Lung (tissue), 16 donors: Measurements from ENCODE around the gene KLHL17. TPM values are rescaled to one million over a fixed set of nuclear protein-coding genes. Genes with fewer than 3 reads are reported as not detected.

ENCODE experiments used
- ATAC-seq: fragments of 200-7000 bp; cut with Tn5 transposase; one replicate; pipeline ENCODE4 v1.9.1; 2020; ENCODE audit warnings: moderate number of reproducible peaks; ENCODE audit not compliant: insufficient read depth, low FRiP score
- DNase-seq, 3 donors: peaks; one replicate each; pipeline ENCODE4 v3.0.0-alpha.2; 2013 to 2017
- H3K27ac ChIP-seq, 2 donors: one replicate each; pipeline ENCODE4 v1.5.1; 2013; ENCODE audit warnings: mild to moderate bottlenecking in 2 of 2, moderate library complexity in 2 of 2, control low read depth in 1 of 2, inconsistent platforms in 1 of 2, low read depth in 1 of 2, low read length in 1 of 2
- H3K27me3 ChIP-seq, 3 donors: one replicate each; pipeline ENCODE4 v1.5.1; 2013; ENCODE audit warnings: low read length in 2 of 3; ENCODE audit not compliant: control insufficient read depth in 3 of 3, insufficient read depth in 3 of 3
- H3K36me3 ChIP-seq, 4 donors: one replicate each; pipeline ENCODE4 v1.5.1; 2013; ENCODE audit warnings: low read length in 4 of 4, mild to moderate bottlenecking in 1 of 4, moderate library complexity in 1 of 4; ENCODE audit not compliant: control insufficient read depth in 4 of 4, insufficient read depth in 4 of 4
- H3K4me1 ChIP-seq, 5 donors: one replicate each; pipeline ENCODE4 v1.5.1; 2013; ENCODE audit warnings: low read length in 5 of 5, mild to moderate bottlenecking in 2 of 5, moderate library complexity in 1 of 5; ENCODE audit not compliant: control insufficient read depth in 5 of 5, insufficient read depth in 5 of 5
- H3K4me3 ChIP-seq: one replicate; pipeline ENCODE4 v1.5.1; 2013; ENCODE audit warnings: mild to moderate bottlenecking, control low read depth, moderate library complexity
- H3K9ac ChIP-seq, 2 donors: one replicate each; pipeline ENCODE4 v1.5.1; 2013; ENCODE audit warnings: low read length in 2 of 2, control low read depth in 1 of 2; ENCODE audit not compliant: insufficient read depth in 1 of 2
- H3K9me3 ChIP-seq, 4 donors: one replicate each; pipeline ENCODE4 v1.5.1; 2013; ENCODE audit warnings: low read length in 3 of 4, mild to moderate bottlenecking in 1 of 4, moderate library complexity in 1 of 4; ENCODE audit not compliant: control insufficient read depth in 4 of 4, insufficient read depth in 3 of 4
- CTCF ChIP-seq: IDR thresholded peaks from 2 replicates; pipeline ENCODE4 v1.5.1; 2012; ENCODE audit warnings: mild to moderate bottlenecking; ENCODE audit errors: control extremely low read depth, extremely low read depth
- WGBS, 2 donors: extraction: QIAGEN DNeasy Blood & Tissue Kit; methylation state at CpG; one replicate each; pipeline ENCODE4 v1.1.7; 2013; 5-methylcytosine and 5-hydroxymethylcytosine counted together
- long read RNA-seq, 5 donors: transcript quantifications; one replicate each; lab custom pipeline, GENCODE V29; 2026
- polyA plus RNA-seq, 2 donors: library from polyadenylated mRNA; stranded (reverse); fragments of 200-250 nt; gene quantifications; one replicate each; pipeline ENCODE4 v1.2.1, GENCODE V29; 2013
- total RNA-seq, 2 donors: library from RNA; depleted of rRNA in 1 of 2; stranded (reverse); fragments of >200 nt in 1 of 2; gene quantifications; one replicate each; pipeline ENCODE4 v1.2.1, GENCODE V29; 2014 to 2021
- donor health status: control.
- donor health status: control.
- donor health status: Bipolar disorder and iron deficiency.
- donor health status: healthy.
- donor health status: DM: yes; HTN: yes; CAD: no.

The KLHL17 gene
- total RNA-seq (10 to 100 TPM in 1 of 2 donors, 1 to 10 TPM in 1; 10.0 to 15.1 TPM), polyA plus RNA-seq (10 to 100 TPM; 10.9 to 15.2 TPM)
- long read RNA-seq, donor 1, partial matches to known transcripts: 0 of 1 reads
- long read RNA-seq, donor 1, other reads (novel, unspliced or antisense): 0 of 1 reads
- long read RNA-seq, donor 2: 0 reads
- long read RNA-seq, donor 3: 0 reads
- long read RNA-seq, donor 4: 0 reads
- long read RNA-seq, donor 5, partial matches to known transcripts: 0 of 1 reads
- long read RNA-seq, donor 5, other reads (novel, unspliced or antisense): 0 of 1 reads

GRCh38 chr1:960363-961131 is at the start of gene KLHL17:
Gene KLHL17, plus strand, starts transcription at chr1:960584. Its CDS starts 110 bp downstream, at chr1:960694.
- H3K27me3 ChIP-seq: no peaks in the 10 kb centered on the region
- no peak within 1 kb of the TSS for H3K9ac ChIP-seq
- TF ChIP-seq CTCF: no peak
- DNase-seq: peak; percentile 57 to 69 (median 65)
- 0 to 1% methylated on average over 31 to 109 of the region's 109 CpGs for WGBS, 2 donors
- no peaks in the 10 kb centered on the region for H3K9me3 ChIP-seq
- H3K4me1 ChIP-seq: peaks cover 0 to 13% (median 4%) of the 10 kb centered on the region in 5 donors
- peak; percentile 36 for ATAC-seq
- H3K36me3 ChIP-seq: peaks cover 0 to 22% (median 8%) of the 10 kb centered on the region in 4 donors
- H3K4me3 ChIP-seq: peak within 1 kb of the TSS; percentile 76
- H3K27ac ChIP-seq: no peak within 1 kb of the TSS

GRCh38 chr1:910881-911721 is 49.3 kb upstream of the KLHL17 start:
- ATAC-seq: no peak
- Histone ChIP-seq H3K4me3 (no peak overlapping the region), H3K9me3 (no peaks in the 10 kb centered on the region), H3K4me1 (peaks cover 0 to 54% (median 8%) of the 10 kb centered on the region in 5 donors), H3K36me3 (no peaks in the 10 kb centered on the region), H3K27me3 (peaks cover 0 to 10% (median 0%) of the 10 kb centered on the region in 3 donors), H3K27ac (no peak overlapping the region), H3K9ac (no peak overlapping the region)
- TF ChIP-seq CTCF: no peak
- WGBS, 2 donors: 59 to 72% methylated on average over 25 of the region's 25 CpGs
- no peak for DNase-seq

GRCh38 chr1:911875-912739 is 48.3 kb upstream of the KLHL17 start:
- no peak for TF ChIP-seq CTCF
- WGBS, 2 donors: 57 to 58% methylated on average over 15 of the region's 15 CpGs
- H3K36me3 ChIP-seq: no peaks in the 10 kb centered on the region
- no peak overlapping the region for H3K9ac ChIP-seq
- no peak overlapping the region for H3K27ac ChIP-seq
- no peak overlapping the region for H3K4me3 ChIP-seq
- ATAC-seq (no peak), DNase-seq (peak in 1 of 3 donors; percentile 13)
- H3K27me3 ChIP-seq: peaks cover 0 to 10% (median 0%) of the 10 kb centered on the region in 3 donors
- H3K4me1 ChIP-seq: peaks cover 0 to 54% (median 5%) of the 10 kb centered on the region in 5 donors
- H3K9me3 ChIP-seq: no peaks in the 10 kb centered on the region
